ENCODE results near the gene OR1K1. TPM values are rescaled to one million over a fixed set of nuclear protein-coding genes. Genes with fewer than 3 reads are reported as not detected.
A peak's percentile ranks its signal among the peaks of the same experiment; 100 is the strongest.

Gene OR1K1
- total and polyA plus RNA-seq, 10 of the 15 experiments (the other 5 are each of a cell fraction or from before 2014, with no cell fraction given), result not detected

GRCh38 chr9:122821278-122821943 lies 21.5 kb downstream of the OR1K1 start:
- RAD21 ChIA-PET (ENCODE audit: unreplicated experiment), result no interaction called here
- H3K79me2 ChIP-seq (ENCODE audit: control insufficient read depth, insufficient read depth, low read length), result peaks cover 8% of the 10 kb centered on the region
- SMC1A ChIA-PET (ENCODE audit: uncharacterized antibody, unreplicated experiment), result interaction anchor here (0.7 to 1.1 kb wide), 2 partner anchors 10 to 13 kb away, joined by 3 read pairs; no protein-coding TSS in a partner anchor
- DNase-seq (ENCODE audit: low read depth, low spot score) (no peak), FAIRE-seq (no peak), ATAC-seq (peak; percentile 40; the same call in 2 of the 3 replicates)
- H3K4me1 ChIP-seq (ENCODE audit: control insufficient read depth, insufficient read depth, low read length), result no peaks in the 10 kb centered on the region
- H3K9ac ChIP-seq (ENCODE audit: control insufficient read depth, insufficient read depth, low read length), result no peak overlapping the region
- H3K9me3 ChIP-seq (replicated peaks; ENCODE audit: control insufficient read depth, insufficient read depth, low read length), result no peaks in the 10 kb centered on the region
- POLR2A ChIA-PET, result no interaction called here
- H3K4me3 ChIP-seq, result no peak overlapping the region
- H3K27me3 ChIP-seq (replicated peaks in 1 of 2; ENCODE audit: control insufficient read depth in 2 of 2, insufficient read depth in 2 of 2, low read length in 1 of 2), result no peaks in the 10 kb centered on the region
- CTCF ChIA-PET, result interaction anchor here (0.9 kb wide), 1 partner anchor 722 kb away, joined by 3 read pairs; no protein-coding TSS in a partner anchor
- no peaks in the 10 kb centered on the region; the same call in 1 of the 2 replicates for H4K20me1 ChIP-seq (ENCODE audit: control insufficient read depth, insufficient read depth)
- 47% methylated on average over 7 of the region's 7 CpGs for WGBS (ENCODE audit: insufficient coverage, insufficient replicate concordance, low lambda C conversion rate, missing lambda C conversion rate)
- TF ChIP-seq BACH1 (IDR thresholded peaks at IDR 0.05; ENCODE audit: borderline replicate concordance), result no peak
- intact Hi-C loops (cut with micrococcal nuclease; ENCODE audit: unreplicated experiment), result no loop called here
- H3K4me2 ChIP-seq (ENCODE audit: control insufficient read depth, insufficient read depth), result no peak overlapping the region
- no peak overlapping the region for H2AFZ ChIP-seq (ENCODE audit: control insufficient read depth, low read depth, low read length)
- H3K36me3 ChIP-seq (ENCODE audit: control insufficient read depth in 2 of 2, insufficient read depth in 2 of 2, low read length in 1 of 2), result peaks cover 11 to 25% of the 10 kb centered on the region in 2 experiments
- BruUV-seq (replicated peaks), result no TSS peak
- in situ Hi-C loops (cut with MboI), result no loop called here
- H3K27ac ChIP-seq (ENCODE audit: control insufficient read depth, insufficient read depth), result no peak overlapping the region

GRCh38 chr9:122822056-122822455 lies 22.1 kb downstream of the OR1K1 start:
- Histone ChIP-seq H3K27ac (ENCODE audit: control insufficient read depth, insufficient read depth) (no peak overlapping the region), H3K9me3 (replicated peaks; ENCODE audit: control insufficient read depth, insufficient read depth, low read length) (no peaks in the 10 kb centered on the region), H3K79me2 (ENCODE audit: control insufficient read depth, insufficient read depth, low read length) (peaks cover 10% of the 10 kb centered on the region), H3K27me3 (replicated peaks in 1 of 2; ENCODE audit: control insufficient read depth in 2 of 2, insufficient read depth in 2 of 2, low read length in 1 of 2) (no peaks in the 10 kb centered on the region), H3K9ac (ENCODE audit: control insufficient read depth, insufficient read depth, low read length) (no peak overlapping the region), H2AFZ (ENCODE audit: control insufficient read depth, low read depth, low read length) (no peak overlapping the region), H3K36me3 (ENCODE audit: control insufficient read depth in 2 of 2, insufficient read depth in 2 of 2, low read length in 1 of 2) (peaks cover 8 to 25% of the 10 kb centered on the region in 2 experiments), H3K4me3 (no peak overlapping the region), H3K4me1 (ENCODE audit: control insufficient read depth, insufficient read depth, low read length) (no peaks in the 10 kb centered on the region), H4K20me1 (ENCODE audit: control insufficient read depth, insufficient read depth) (no peaks in the 10 kb centered on the region; the same call in 1 of the 2 replicates), H3K4me2 (ENCODE audit: control insufficient read depth, insufficient read depth) (no peak overlapping the region)
- FAIRE-seq (no peak), ATAC-seq (no peak), DNase-seq (ENCODE audit: low read depth, low spot score) (no peak)
- RAD21 ChIA-PET (ENCODE audit: unreplicated experiment), result no interaction called here
- in situ Hi-C loops (cut with MboI) (no loop called here), intact Hi-C loops (cut with micrococcal nuclease; ENCODE audit: unreplicated experiment) (no loop called here)
- BruUV-seq (replicated peaks), result TSS peak; percentile 6
- POLR2A ChIA-PET, result no interaction called here
- SMC1A ChIA-PET (ENCODE audit: uncharacterized antibody, unreplicated experiment), result interaction anchor here (0.7 kb wide), 1 partner anchor 11 kb away, joined by 3 read pairs; no protein-coding TSS in a partner anchor
- WGBS (ENCODE audit: insufficient coverage, insufficient replicate concordance, low lambda C conversion rate, missing lambda C conversion rate), result 96% methylated on average over 6 of the region's 6 CpGs
- CTCF ChIA-PET, result no interaction called here
- no peak for TF ChIP-seq NFIC (IDR thresholded peaks at IDR 0.05; ENCODE audit: low read depth, low read length)
- no peak for TF ChIP-seq JUNB (IDR thresholded peaks at IDR 0.05)
- TF ChIP-seq RELB (IDR thresholded peaks at IDR 0.05; ENCODE audit: low read depth), result no peak
- TF ChIP-seq MYB (IDR thresholded peaks at IDR 0.05; ENCODE audit: borderline replicate concordance, low read depth, low read length), result no peak
- no peak for TF ChIP-seq PAX5 (IDR thresholded peaks at IDR 0.05; ENCODE audit: borderline replicate concordance, low read depth, low read length)
- no peak for TF ChIP-seq KDM1A (IDR thresholded peaks at IDR 0.05; ENCODE audit: borderline replicate concordance)
- no peak for TF ChIP-seq NFYA (IDR thresholded peaks at IDR 0.05; ENCODE audit: borderline replicate concordance, low read depth, low read length)
- no peak for TF ChIP-seq USF1 (IDR thresholded peaks at IDR 0.05; ENCODE audit: borderline replicate concordance, extremely low read length, insufficient read depth, low read depth, low read length)
- TF ChIP-seq TARDBP (IDR thresholded peaks at IDR 0.05; ENCODE audit: borderline replicate concordance), result no peak
- TF ChIP-seq MEF2A (IDR thresholded peaks at IDR 0.05; ENCODE audit: insufficient read depth, low read depth, low read length), result no peak
- no peak for TF ChIP-seq CHD2 (IDR thresholded peaks at IDR 0.05; ENCODE audit: borderline replicate concordance, low read depth, low read length)
- no peak for TF ChIP-seq CREM (IDR thresholded peaks at IDR 0.05; ENCODE audit: low read depth)
- no peak for TF ChIP-seq RUNX3 (IDR thresholded peaks at IDR 0.05; ENCODE audit: low read length)

Data from GM12878 (cell line).